K562 (cell line): ENCODE data around the gene UBE2I. TPM values are rescaled to one million over a fixed set of nuclear protein-coding genes. Genes with fewer than 3 reads are reported as not detected.
A peak's percentile ranks its signal among the peaks of the same experiment; 100 is the strongest.

Source experiments
- FOSL1 ChIP-seq: fragments of 200-800 bp; sonication (Bioruptor generic); conservative IDR thresholded peaks from 2 replicates; pipeline ENCODE4 v1.6.1; 2016; ENCODE audit warnings: missing genetic modification characterization, missing compliant biosample characterization
- HDAC6 ChIP-seq: IDR thresholded peaks from 2 replicates; pipeline ENCODE4 v1.6.1; 2012; ENCODE audit warnings: low read depth, mild to moderate bottlenecking, control low read depth, inconsistent platforms, low read length, moderate library complexity
- HMGN3 ChIP-seq: IDR thresholded peaks from 2 replicates; pipeline ENCODE4 v1.6.1; 2011; ENCODE audit warnings: borderline replicate concordance, low read depth, mild to moderate bottlenecking, mixed read lengths, low read length; ENCODE audit not compliant: insufficient read length; ENCODE audit errors: extremely low read depth
- NRF1 ChIP-seq, 2 experiments: fragments of 450-650 bp; IDR thresholded peaks in 1 of 2; conservative IDR thresholded peaks in 1 of 2; 2 replicates each; pipeline ENCODE4 v1.6.1; 2014; ENCODE audit warnings: mild to moderate bottlenecking in 2 of 2
- SRSF7 ChIP-seq: fragments of 200-400 bp; formaldehyde crosslinking; optimal IDR thresholded peaks from 2 replicates; pipeline ENCODE3; 2017; ENCODE audit warnings: mild to moderate bottlenecking, low read depth, low read length
- ZNF253 ChIP-seq: fragments of 250-450 bp; sonication (Bioruptor Pico); conservative IDR thresholded peaks from 2 replicates; pipeline ENCODE4 v1.6.1; 2021; ENCODE audit warnings: mild to moderate bottlenecking
- polyA plus RNA-seq, 8 experiments: library from polyadenylated mRNA; depleted of rRNA in 4 of 8; stranded (reverse) in 5 of 8; unstranded in 3 of 8; fragments of >200 nt; fragmentation: Nextera tagmentation in 2 of 8; fragmentation: Illumina TruSeq in 1 of 8; extraction: Ambion mirVana in 2 of 8; extraction: Trizol in 1 of 8; gene quantifications; 2 replicates each; pipeline versions ENCODE4 v1.2.1 to v1.2.3, GENCODE V29; 2011 to 2014; ENCODE audit warnings: inconsistent platforms in 1 of 8, missing spikeins in 1 of 8
- total RNA-seq, 7 experiments: library from RNA; depleted of rRNA in 6 of 7; stranded (reverse); fragments of >200 nt in 6 of 7; fragmentation: Illumina TruSeq in 2 of 7; extraction: Trizol in 2 of 7; gene quantifications; 2 replicates each; pipeline versions ENCODE4 v1.2.1 to v1.2.3, GENCODE V29; 2011 to 2021; ENCODE audit warnings: low replicate concordance in 1 of 7
- TF ChIP-seq, protein P1 (sequence below): sonication (generic); formaldehyde crosslinking; IDR thresholded peaks from 2 replicates; pipeline ENCODE4 v1.8.0; 2022; ENCODE audit warnings: missing genetic modification reagents, mild to moderate bottlenecking, borderline replicate concordance
- TF ChIP-seq, protein P2 (sequence below): fragments of 250-450 bp; sonication (Bioruptor Pico); IDR thresholded peaks from 2 replicates; pipeline ENCODE4 v1.5.0; 2021
- TF ChIP-seq, protein P3 (sequence below): fragments of 450-650 bp; formaldehyde crosslinking; IDR thresholded peaks from 2 replicates; pipeline ENCODE4 v1.4.0; 2020; ENCODE audit warnings: mild to moderate bottlenecking, moderate library complexity
- TF ChIP-seq, protein P4 (sequence below): sonication (generic); formaldehyde crosslinking; IDR thresholded peaks from 2 replicates; pipeline ENCODE4 v1.4.0; 2020; ENCODE audit warnings: mild to moderate bottlenecking, missing genetic modification reagents
- TF ChIP-seq, protein P5 (sequence below): fragments of 450-650 bp; IDR thresholded peaks from 2 replicates; pipeline ENCODE4 v1.6.1; 2016; ENCODE audit warnings: mild to moderate bottlenecking
- TF ChIP-seq, protein P6 (sequence below): fragments of 450-650 bp; IDR thresholded peaks from 2 replicates; pipeline ENCODE4 v1.6.1; 2018; ENCODE audit warnings: mild to moderate bottlenecking, low read depth; ENCODE audit not compliant: partially characterized antibody
- TF ChIP-seq, protein P7 (sequence below): sonication (generic); formaldehyde crosslinking; IDR thresholded peaks from 2 replicates; pipeline ENCODE4 v1.5.0; 2020; ENCODE audit warnings: missing genetic modification reagents

The UBE2I gene
- total and polyA plus RNA-seq, 9 of the 15 experiments (the other 6 are each of a cell fraction or from before 2014, with no cell fraction given): 36.6 to 254 (median 104) TPM

DNA sequence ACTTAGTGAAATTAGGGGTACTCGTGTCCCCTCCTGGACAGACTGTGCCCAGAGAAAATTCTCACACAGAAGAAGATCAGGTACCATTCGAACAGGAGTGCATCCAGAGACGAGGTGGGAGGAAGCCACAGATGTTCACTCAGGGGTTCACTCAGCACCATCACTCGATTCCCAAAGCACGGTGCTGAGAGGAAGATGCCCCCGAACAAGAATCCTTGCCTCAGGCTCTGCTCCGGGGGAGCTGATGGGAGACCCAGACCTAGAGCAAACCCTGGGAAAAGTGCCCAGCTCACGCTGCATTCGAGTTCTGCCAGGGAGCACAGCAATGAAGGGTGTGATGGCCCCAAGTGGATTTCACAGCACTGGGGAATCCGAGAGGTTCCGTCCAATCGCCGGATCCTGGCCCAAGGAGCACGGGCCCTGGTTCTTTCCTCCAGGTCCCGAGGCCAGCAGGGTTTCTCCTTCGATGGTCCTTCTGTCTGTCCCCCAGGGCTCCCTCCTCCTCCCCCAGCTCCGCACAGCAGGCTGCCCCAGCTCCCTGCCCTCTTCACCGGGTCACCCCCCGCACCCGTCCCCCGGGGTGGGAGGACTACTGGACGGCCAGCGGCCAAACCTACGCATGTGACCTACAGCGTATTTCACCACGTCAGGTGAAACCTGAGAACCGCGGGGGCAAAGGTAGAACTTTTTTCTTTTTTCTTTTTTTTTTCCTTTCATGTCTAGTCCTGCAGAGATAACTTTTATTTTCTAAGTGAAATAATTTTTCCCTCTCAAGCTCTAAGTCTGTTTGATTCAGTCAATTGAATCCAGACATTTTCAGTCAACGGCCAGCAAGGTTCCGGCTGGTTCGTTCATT is 10.2 kb upstream of the UBE2I start (continued):
- TF ChIP-seq, protein P1, sequence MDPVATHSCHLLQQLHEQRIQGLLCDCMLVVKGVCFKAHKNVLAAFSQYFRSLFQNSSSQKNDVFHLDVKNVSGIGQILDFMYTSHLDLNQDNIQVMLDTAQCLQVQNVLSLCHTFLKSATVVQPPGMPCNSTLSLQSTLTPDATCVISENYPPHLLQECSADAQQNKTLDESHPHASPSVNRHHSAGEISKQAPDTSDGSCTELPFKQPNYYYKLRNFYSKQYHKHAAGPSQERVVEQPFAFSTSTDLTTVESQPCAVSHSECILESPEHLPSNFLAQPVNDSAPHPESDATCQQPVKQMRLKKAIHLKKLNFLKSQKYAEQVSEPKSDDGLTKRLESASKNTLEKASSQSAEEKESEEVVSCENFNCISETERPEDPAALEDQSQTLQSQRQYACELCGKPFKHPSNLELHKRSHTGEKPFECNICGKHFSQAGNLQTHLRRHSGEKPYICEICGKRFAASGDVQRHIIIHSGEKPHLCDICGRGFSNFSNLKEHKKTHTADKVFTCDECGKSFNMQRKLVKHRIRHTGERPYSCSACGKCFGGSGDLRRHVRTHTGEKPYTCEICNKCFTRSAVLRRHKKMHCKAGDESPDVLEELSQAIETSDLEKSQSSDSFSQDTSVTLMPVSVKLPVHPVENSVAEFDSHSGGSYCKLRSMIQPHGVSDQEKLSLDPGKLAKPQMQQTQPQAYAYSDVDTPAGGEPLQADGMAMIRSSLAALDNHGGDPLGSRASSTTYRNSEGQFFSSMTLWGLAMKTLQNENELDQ (CRISPR knock-in tag): no peak
- TF ChIP-seq, protein P2, sequence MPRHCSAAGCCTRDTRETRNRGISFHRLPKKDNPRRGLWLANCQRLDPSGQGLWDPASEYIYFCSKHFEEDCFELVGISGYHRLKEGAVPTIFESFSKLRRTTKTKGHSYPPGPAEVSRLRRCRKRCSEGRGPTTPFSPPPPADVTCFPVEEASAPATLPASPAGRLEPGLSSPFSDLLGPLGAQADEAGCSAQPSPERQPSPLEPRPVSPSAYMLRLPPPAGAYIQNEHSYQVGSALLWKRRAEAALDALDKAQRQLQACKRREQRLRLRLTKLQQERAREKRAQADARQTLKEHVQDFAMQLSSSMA (CRISPR knock-in tag): no peak
- TF ChIP-seq SRSF7 (no peak), HMGN3 (peak; percentile 66), NRF1 (conservative IDR thresholded peaks at IDR 0.05 in 1 of 2, IDR thresholded peaks at IDR 0.05 in 1 of 2) (peak; percentile 60 to 65; a peak in 3 of 4 replicates), ZNF253 (CRISPR knock-in tag) (no peak), FOSL1 (tag) (0 out of 2 replicates have a peak, but pooled peaks have one; percentile 38), HDAC6 (no peak)
- TF ChIP-seq, protein P3, sequence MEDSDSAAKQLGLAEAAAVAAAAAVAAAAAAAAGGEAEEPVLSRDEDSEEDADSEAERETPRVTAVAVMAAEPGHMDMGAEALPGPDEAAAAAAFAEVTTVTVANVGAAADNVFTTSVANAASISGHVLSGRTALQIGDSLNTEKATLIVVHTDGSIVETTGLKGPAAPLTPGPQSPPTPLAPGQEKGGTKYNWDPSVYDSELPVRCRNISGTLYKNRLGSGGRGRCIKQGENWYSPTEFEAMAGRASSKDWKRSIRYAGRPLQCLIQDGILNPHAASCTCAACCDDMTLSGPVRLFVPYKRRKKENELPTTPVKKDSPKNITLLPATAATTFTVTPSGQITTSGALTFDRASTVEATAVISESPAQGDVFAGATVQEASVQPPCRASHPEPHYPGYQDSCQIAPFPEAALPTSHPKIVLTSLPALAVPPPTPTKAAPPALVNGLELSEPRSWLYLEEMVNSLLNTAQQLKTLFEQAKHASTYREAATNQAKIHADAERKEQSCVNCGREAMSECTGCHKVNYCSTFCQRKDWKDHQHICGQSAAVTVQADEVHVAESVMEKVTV (CRISPR knock-in tag): no peak
- TF ChIP-seq, protein P4, sequence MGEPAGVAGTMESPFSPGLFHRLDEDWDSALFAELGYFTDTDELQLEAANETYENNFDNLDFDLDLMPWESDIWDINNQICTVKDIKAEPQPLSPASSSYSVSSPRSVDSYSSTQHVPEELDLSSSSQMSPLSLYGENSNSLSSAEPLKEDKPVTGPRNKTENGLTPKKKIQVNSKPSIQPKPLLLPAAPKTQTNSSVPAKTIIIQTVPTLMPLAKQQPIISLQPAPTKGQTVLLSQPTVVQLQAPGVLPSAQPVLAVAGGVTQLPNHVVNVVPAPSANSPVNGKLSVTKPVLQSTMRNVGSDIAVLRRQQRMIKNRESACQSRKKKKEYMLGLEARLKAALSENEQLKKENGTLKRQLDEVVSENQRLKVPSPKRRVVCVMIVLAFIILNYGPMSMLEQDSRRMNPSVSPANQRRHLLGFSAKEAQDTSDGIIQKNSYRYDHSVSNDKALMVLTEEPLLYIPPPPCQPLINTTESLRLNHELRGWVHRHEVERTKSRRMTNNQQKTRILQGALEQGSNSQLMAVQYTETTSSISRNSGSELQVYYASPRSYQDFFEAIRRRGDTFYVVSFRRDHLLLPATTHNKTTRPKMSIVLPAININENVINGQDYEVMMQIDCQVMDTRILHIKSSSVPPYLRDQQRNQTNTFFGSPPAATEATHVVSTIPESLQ (CRISPR knock-in tag): no peak
- TF ChIP-seq, protein P5, sequence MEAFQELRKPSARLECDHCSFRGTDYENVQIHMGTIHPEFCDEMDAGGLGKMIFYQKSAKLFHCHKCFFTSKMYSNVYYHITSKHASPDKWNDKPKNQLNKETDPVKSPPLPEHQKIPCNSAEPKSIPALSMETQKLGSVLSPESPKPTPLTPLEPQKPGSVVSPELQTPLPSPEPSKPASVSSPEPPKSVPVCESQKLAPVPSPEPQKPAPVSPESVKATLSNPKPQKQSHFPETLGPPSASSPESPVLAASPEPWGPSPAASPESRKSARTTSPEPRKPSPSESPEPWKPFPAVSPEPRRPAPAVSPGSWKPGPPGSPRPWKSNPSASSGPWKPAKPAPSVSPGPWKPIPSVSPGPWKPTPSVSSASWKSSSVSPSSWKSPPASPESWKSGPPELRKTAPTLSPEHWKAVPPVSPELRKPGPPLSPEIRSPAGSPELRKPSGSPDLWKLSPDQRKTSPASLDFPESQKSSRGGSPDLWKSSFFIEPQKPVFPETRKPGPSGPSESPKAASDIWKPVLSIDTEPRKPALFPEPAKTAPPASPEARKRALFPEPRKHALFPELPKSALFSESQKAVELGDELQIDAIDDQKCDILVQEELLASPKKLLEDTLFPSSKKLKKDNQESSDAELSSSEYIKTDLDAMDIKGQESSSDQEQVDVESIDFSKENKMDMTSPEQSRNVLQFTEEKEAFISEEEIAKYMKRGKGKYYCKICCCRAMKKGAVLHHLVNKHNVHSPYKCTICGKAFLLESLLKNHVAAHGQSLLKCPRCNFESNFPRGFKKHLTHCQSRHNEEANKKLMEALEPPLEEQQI: no peak
- TF ChIP-seq, protein P6, sequence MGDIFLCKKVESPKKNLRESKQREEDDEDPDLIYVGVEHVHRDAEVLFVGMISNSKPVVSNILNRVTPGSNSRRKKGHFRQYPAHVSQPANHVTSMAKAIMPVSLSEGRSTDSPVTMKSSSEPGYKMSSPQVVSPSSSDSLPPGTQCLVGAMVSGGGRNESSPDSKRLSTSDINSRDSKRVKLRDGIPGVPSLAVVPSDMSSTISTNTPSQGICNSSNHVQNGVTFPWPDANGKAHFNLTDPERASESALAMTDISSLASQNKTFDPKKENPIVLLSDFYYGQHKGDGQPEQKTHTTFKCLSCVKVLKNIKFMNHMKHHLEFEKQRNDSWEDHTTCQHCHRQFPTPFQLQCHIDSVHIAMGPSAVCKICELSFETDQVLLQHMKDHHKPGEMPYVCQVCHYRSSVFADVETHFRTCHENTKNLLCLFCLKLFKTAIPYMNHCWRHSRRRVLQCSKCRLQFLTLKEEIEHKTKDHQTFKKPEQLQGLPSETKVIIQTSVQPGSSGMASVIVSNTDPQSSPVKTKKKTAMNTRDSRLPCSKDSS: no peak
- TF ChIP-seq, protein P7, sequence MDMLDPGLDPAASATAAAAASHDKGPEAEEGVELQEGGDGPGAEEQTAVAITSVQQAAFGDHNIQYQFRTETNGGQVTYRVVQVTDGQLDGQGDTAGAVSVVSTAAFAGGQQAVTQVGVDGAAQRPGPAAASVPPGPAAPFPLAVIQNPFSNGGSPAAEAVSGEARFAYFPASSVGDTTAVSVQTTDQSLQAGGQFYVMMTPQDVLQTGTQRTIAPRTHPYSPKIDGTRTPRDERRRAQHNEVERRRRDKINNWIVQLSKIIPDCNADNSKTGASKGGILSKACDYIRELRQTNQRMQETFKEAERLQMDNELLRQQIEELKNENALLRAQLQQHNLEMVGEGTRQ (CRISPR knock-in tag): peak; percentile 65
